MM.1S (cell line): ENCODE data around the gene PROC.

Experiments used
- EZH2 ChIP-seq: fragments of 300-600 bp; sonication (generic); optimal IDR thresholded peaks from 2 replicates; pipeline ENCODE3; 2017; ENCODE audit warnings: low read depth, mild to moderate bottlenecking, antibody characterized with exemption, low read length, mixed read lengths
- TF ChIP-seq, protein P1 (sequence below): fragments of 300-600 bp; sonication (generic); IDR thresholded peaks from 2 replicates; pipeline ENCODE4 v1.5.1; 2016; ENCODE audit warnings: antibody characterized with exemption, low read length, mixed read lengths

- TF ChIP-seq, protein P1, sequence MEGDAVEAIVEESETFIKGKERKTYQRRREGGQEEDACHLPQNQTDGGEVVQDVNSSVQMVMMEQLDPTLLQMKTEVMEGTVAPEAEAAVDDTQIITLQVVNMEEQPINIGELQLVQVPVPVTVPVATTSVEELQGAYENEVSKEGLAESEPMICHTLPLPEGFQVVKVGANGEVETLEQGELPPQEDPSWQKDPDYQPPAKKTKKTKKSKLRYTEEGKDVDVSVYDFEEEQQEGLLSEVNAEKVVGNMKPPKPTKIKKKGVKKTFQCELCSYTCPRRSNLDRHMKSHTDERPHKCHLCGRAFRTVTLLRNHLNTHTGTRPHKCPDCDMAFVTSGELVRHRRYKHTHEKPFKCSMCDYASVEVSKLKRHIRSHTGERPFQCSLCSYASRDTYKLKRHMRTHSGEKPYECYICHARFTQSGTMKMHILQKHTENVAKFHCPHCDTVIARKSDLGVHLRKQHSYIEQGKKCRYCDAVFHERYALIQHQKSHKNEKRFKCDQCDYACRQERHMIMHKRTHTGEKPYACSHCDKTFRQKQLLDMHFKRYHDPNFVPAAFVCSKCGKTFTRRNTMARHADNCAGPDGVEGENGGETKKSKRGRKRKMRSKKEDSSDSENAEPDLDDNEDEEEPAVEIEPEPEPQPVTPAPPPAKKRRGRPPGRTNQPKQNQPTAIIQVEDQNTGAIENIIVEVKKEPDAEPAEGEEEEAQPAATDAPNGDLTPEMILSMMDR: no peak
- no peak for TF ChIP-seq EZH2
Measured at GRCh38 chr2:127419112-127419430, 844 bp downstream of the PROC start.
